NCI-H1417 treated with DMSO at 0.1 percent for 48 hours (cell line): ENCODE data around the gene GLRA1.
"Not testable (repeated sequence)": the region's sequence is repeated elsewhere in the genome, so short reads cannot be mapped to it uniquely, and the experiment has no call there.

Source experiments
- DNase-seq: peaks from one replicate; lab custom pipeline; 2025; lab: John Stamatoyannopoulos, UW

The GLRA1 gene

DNA sequence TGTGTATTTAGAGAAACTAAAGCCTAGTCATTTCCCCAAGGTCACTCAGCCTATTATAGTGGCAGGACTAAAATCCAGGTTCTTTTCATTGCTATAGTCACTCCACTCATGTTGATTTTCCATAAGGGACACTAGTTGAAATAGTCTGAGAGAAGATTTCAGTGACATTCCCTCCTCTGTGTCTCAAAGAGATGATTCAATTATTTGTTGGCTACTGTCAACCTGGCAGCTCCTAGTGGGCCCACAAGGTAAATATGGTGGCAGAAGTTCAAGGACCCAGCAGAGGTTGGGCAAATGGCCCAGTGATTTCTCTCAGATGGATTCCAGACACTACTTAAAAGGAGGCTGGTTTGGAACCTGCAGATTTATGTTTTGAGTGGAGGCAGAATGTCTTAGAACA, 104.8 kb downstream of the GLRA1 start:
- no peak for DNase-seq

DNA sequence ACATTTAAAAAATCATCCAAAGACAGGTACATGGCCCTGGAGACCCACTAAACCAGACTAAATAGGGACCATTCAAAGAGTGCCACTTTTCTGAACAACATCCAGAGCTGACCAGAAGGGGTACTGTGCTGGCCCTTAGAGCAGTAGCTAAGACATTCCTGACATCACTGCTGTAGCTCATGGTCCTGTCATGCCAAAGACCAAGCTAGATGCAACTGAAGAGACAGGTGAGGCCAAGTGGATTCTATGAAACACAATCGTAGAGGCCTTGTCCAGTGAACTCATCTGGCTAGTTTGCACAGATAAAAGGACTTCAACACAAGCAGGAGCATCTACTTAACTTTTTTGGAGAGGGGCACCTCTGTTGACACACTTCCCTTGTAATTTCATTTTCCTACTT, 109.6 kb downstream of the GLRA1 start:
- no peak for DNase-seq

DNA sequence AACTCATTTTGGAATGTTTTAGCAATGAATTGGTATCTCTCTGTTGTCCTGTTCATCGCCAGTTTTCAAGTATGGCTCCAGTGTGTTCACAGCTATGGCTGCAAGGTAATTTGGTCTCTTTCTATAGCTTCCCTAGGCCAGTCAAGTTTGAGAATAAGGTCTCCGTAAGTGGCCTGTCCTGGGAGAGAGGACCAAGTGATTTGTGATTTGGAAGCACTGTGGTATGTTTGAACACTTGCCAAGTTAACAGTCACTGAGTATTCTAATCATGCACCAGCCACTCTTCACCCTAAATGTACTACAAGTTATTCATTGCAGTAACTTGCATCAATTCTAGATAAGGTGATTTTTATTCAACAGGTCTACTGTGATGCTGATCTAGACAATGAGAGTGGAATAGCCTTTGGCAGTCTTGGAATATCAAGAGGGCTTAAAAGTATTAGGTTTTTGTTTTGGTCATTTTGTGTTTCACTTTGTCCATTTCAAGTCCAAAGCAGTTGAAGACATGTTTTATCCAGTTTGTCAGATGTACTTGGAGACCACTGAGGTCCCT, 111.8 kb downstream of the GLRA1 start:
- DNase-seq = no peak

DNA sequence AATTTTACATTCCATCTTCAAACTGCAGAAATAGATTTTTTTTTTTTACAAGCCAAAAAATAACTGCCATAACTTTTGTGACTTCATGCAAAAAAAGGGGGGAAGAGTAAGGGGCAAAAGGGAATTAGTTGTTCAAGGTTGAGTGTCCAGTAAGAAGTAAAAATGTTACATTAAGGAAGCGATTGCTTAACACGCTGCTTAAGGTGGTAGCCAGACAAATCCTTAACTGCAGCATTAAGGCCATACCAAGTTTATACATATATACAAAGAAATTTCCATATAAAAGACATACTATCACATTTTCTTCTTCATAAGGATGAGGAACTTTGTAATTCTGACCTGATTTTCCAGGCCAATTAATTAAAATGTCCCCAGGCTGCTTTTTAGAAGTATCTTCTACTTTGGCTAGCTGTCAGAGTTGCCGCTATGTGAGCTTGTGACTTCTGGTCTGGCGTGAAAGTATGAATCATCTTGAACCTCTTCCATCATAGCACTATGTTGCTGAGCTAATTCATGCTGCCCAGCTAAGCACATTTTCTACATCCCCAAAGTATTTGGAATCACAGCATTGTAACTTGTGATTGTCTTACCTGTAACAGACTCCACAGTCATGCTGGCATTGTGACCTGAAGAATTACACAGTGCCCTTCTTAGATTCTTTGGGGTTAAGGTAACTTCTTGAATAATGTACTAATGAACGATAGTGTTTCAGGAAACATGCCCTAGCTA, 112.9 kb downstream of the GLRA1 start:
- no peak for DNase-seq

DNA sequence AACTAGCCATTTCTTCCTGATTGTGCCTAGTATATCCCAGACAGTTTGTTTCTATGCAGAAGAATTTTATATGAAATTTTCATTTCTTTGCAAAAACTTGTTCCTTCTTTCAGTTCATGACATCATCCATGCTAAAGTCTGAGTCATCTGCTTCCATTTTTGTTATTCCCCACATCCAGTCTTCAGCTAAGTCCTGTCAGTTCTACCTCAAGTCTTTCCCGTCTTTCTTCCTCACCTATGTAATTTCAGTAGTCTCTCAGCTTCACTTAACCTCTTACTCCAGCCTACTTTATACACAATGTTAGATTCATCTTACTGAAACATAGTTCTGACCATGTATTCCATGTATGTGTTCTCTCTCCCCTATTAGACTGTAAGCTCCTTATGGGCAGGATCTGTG, 113.8 kb downstream of the GLRA1 start:
- DNase-seq = no peak

DNA sequence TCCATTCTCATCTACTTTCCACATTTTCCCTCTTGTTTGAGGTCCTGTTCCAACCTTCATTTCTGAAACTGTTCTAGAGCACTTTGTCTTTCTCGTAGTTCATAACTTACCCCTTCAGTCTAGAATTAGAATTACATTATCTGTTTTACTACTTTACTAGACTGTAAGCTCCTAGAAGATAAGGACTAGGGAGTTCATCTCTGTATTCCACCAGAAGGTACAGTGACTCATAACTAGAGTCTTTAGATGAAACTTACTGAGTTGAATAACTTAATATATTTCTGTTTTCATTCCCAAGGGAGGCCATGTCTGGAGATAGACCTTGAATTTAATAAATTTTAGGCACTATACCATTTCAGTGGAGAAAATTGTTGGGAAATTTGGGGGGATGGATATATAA, 114.2 kb downstream of the GLRA1 start:
- no peak for DNase-seq

DNA sequence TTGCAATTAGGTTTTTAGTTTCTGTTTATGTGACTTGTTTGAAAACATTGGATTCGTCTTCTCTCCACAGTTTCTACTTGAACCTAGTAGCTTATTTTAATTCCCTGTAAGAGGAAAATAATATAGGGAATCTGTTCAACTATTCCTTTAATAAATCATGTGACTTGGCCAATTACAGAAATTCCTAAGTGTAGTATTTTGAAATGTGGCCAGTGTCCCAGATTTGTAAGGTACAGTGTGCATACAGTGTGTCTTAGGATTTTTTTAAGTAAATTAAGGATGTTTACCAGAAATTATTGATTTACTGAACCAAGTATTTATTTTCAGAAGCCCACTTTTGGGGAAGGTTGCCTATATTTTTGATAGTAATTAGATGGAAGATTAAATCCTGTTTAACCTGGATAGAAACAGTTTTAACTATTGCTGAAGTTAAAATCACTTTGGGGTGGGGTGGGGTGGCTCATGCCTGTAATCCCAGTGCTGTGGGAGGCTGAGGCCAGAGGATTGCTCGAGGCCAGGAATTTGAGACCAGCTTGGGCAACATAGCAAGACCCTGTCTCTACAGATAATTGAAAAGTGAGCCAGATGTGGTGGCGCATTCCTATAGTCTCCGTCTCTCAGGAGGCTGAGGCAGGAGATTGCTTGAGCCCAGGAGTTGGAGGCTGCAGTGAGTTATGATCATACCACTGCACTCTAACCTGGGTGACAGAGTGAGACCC, 116.0 kb downstream of the GLRA1 start:
- no peak for DNase-seq

DNA sequence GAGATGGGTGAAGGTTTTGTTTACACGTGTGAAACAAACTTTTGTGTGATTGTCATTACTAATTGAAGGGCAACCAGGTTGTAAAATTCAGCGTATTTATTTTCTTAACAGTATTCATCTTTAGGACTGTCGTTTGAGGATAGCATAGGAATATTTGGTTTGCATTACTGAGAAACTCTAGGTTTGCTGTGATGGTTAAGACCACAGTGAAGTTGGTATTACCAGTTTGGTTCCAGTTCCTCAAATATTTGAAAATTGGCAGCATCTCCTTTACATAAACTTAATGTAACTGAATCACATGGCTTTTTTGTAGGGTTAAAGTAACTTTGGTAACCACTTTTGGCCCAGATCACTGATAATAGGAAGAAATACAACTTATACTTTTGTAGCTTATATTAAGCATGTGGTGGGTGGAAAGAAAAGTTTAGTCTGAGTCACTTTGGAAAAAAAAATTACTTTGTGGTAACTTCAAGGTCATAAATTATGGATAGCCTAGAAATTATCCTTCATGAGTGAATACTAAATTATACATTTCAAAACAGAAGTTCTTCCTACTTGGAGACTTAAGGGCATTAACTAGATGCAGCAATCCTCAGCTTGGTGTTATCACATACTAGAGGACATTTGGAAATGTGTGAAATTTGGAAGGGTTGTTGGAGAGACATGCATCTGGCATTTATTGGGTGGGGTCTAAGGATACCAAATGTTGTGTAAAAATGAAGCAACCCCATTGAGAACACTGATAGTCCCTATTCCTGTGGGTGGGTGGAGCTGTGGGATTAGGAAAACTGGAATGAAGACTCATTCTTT, 119.0 kb downstream of the GLRA1 start:
- DNase-seq = no peak

DNA sequence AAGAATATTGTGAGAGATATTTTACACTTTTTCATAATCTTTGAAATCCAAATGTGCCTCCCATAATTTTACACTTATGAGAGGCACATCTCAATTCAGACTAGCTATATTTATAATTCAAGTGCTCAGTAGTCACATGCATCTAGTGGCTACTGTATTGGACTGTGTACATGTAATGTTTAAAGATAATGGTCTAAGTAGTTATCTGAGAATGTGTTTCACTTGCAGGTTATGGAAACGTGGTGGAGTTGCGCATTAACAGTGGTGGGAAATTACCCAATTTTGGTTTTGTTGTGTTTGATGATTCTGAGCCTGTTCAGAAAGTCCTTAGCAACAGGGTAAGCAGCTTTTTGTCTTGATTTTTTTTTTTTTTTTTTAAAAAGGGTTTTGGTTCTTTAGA, 124.1 kb downstream of the GLRA1 start:
- DNase-seq = no peak

DNA sequence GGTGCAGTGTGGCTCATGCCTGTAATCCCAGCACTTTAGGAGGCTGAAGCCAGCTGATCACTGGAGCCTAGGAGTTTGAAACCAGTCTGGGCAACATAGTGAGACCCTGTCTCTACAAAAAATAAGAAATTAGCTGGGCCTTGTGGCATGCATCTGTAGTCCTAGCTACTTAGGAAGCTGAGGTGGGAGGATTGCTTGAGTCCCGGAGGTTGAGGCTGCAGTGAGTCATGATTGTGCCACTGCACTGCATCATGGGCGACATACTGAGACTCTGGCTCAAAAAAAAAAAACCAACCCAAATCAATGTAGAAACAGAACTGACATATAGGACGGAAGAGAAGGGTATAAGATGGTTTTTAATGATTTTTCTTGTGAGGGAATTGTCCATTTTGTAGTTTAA, 125.2 kb downstream of the GLRA1 start:
- DNase-seq = no peak

DNA sequence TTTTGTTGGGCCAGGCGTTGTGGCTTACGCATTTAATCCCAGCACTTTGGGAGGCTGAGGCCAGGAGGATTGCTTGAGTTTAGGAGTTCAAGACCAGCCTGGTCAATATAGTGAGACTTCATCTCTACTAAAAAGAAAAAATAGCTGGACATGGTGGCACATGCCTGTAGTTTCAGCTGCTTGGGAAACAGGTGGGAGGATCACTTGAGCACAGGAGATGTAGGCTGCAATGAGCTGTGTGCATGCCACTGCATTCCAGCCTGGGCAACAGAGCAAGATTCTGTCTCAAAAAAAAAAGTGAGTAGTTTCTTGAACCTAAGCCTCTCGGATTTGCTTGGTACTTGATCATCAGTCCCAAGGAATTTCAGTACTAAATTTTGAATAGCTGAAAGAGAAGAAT, 126.0 kb downstream of the GLRA1 start:
- no peak for DNase-seq

DNA sequence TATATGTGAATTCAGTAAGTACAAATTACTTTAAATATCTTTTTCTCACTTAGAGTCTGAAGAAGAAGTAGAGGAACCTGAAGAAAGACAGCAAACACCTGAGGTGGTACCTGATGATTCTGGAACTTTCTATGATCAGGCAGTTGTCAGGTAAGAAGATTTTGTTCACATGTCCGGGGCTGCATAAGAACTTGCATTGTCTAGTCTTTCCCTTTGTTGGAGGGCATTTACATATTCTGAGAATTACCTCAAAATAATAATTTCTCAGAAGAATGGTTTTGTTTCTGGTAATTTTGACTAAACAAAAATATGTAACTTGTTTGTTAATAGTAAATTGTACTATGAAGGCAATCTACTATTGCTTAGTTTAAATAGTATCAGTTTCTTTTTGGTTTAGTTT, 129.2 kb downstream of the GLRA1 start:
- no peak for DNase-seq

DNA sequence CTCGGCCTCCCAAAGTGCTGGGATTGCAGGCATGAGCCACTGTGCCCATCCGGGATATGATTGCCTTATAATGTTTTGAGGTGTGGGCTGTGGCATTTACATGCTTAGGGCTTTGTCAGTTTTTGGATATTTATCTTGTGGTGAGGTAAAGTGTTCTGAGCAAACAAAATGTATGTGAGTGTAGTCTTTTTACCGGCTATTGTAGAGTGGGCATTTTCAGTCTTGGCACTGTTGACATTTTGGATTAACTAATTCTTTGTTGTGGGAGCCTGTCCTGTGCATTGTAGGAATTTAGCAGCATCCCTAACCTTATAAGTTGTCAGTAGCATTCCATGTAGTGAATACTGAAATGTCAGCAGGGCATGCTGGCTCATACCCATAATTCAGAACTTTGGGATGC, 131.3 kb downstream of the GLRA1 start:
- DNase-seq = no peak

DNA sequence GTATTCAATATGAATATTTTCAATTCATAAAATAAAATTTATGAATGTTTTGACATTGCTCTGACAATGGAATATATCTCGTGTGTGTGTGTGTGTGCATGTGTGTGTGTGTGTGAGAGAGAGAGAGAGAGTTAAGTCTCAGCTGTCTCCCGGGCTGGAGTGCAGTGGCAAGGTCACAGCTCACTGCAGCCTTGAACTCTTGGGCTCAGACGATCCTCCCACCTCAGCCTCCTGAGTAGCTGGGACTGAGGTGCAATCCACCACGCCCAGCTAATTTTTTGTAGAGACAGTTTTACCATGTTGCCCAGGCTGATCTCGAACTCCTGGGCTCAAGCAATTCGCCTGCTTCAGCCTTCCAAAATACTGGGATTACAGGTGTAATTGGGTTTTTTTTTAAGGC, 136.8 kb downstream of the GLRA1 start:
- DNase-seq = no peak

DNA sequence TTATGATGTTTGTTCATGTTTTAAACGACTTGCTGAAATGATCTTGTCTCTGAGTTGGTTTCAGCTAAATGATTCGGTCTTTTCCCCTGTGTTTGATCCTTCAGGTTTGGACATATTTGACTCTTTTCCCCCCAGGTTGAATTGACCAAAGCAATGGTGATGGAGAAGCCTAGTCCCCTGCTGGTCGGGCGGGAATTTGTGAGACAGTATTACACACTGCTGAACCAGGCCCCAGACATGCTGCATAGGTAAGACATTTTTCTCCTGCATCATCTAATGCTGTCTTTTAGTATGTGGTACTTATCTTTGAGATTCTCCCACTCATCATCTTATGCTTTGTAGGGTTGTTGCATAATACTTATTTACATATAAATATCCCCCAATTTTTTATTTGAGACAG, 138.2 kb downstream of the GLRA1 start:
- DNase-seq = no peak

DNA sequence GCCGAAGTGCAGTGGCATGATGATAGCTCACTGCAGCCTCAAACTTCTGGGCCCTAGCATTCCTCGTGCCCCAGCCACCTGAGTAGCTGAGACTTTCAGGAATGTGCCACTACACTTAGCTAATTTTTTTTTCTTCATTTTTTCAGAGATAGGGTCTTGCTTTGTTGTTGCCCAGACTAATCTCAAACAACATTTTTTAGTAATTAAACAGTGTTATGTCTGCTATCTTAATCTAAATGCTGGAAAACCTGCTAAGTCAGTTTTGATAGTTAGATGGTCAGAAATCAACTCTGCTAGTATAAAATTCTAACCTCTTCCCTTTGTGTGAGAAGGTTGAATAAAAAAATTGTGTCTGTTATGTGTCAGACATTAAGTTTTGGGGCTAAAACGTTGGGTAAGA, 140.5 kb downstream of the GLRA1 start:
- DNase-seq = no peak

DNA sequence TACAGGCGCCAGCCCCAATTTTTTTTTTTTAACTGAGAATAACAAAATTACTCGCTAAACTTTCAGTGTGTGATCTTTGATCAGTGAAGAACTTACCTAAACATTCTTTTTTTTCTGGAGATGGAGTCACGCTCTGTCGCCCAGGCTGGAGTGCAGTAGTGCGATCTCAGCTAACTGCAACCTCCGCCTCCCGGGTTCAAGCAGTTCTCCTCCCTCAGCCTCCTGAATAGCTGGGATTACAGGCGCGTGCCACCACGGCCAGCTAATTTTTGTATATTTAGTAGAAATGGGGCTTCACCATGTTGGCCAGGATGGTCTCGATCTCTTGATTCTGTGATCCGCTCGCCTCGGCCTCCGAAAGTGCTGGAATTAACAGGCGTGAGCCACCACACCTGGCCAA, 141.0 kb downstream of the GLRA1 start:
- not testable (repeated sequence) for DNase-seq

DNA sequence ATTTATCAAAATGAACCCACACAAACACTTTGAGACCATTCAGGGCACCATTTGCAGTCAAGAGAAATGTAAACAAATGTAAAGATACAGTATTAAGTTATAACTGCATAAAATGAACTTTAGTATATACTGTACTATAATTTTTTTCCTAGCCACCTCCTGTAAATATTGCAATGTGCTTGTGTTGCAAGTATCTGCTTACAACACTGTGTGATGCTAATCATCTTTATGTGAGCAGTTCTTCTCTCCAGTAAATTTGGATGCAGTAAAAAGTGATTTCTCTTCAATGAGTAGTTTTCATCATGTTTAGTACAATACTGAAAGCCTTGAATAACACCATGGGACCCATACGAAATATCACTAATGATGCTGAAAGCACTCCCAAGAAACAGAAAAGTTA, 143.4 kb downstream of the GLRA1 start:
- no peak for DNase-seq

DNA sequence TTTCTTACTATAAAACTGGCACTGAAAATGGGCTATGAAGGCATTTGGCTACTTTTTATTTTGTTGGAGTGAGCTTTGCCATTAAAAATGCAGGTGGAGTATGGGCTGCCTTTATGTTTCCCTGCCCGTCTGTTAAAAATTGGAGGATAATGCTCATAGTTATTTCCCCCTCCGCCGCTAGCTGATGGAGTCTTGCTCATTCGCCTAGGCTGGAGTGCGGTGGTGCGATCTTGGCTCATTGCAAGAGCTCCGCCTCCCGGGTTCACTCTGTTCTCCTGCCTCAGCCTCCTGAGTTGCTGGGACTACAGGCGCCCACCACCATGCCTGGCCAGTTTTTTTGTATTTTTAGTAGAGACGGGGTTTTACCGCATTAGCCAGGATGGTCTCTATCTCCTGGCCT, 144.3 kb downstream of the GLRA1 start:
- no peak for DNase-seq

DNA sequence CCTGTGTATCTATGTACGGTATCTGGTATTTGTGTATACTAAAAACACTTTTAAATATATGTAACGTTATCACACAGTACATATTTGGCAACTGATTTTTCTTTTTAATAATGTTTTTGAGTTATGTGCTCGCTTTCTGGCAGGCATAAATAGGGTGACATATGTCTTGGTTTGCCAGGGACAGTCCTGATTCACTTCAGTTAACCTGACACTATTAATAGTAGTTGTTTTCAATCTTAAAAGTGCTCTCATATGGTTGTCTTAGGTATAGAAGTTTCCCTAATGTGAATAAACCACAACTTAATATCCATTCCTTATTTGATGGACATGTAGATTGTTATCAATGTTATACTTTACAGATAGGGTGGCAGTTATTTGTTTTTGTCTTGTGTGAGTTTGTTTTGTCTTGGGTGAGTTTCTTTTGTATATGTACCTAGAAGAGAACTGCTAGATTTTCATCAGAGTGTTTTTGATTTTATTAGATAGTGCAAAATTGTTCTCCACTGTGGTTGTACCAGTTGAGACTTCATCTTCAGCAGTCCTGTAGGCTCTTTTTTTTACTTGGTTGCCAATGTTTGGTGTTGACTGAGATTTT, 145.0 kb downstream of the GLRA1 start:
- DNase-seq = no peak

DNA sequence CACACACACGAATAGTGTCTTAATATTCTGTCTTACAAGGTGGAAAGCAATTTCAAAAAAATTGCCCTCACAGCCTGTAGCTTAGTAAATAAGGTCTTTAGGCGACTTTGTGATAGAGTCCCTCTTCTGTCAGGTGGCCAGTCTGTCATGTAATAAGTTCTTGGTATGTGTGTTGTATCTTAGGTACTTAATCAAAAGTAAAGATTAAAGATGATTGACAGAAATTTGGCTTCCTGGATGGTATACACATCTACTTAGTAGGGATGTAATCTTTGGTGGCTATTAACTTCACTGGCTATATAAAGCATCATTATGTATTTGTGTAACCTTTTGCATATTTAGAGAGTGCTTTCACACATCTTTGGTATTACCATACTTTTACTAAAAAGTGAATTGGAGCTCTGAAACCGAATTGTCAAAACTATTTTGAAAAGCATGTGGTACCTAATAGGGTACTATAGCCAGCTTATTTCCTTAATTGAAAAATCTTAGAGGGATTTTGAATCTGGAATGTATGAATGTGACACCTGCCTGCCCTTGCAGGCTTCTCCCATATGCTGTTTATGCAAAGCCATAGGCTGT, 149.5 kb downstream of the GLRA1 start:
- DNase-seq = no peak

DNA sequence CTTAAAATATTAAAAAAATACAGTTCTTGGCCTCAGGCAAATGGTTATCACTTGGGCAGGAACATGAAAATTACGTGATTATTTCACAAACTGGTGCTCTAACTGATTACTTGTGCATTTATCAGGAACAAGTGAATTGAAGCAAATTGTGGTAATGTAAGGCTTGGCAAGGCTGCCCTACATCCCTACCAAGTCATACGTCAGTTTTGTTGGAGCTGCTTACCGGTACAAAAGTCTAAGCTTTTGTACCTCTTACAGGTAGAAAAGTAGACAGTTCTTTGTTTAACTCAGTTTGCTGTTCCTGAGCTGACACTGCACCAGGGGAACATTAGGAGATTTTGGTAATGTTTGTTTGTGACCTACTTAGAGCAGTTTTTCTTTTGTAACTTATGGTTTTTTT, 150.7 kb downstream of the GLRA1 start:
- DNase-seq = no peak
